SK-N-SH treated with all-trans-retinoic acid at 6 μM for 48 hours (cell line): ENCODE measurements around the gene TNFRSF1A.
A peak's percentile ranks its signal among the peaks of the same experiment; 100 is the strongest.
"Not testable (repeated sequence)": the region's sequence is repeated elsewhere in the genome, so short reads cannot be mapped to it uniquely, and the experiment has no call there.

ENCODE experiments used
- ATAC-seq: fragments of 200-7000 bp; cut with Tn5 transposase; 3 replicates; pipeline ENCODE4 v1.9.1; 2020; ENCODE audit warnings: mild to moderate bottlenecking, moderate library complexity
- ARNTL ChIP-seq: fragments of 450-650 bp; formaldehyde crosslinking; IDR thresholded peaks from 2 replicates; pipeline ENCODE4 v1.5.0; 2020; ENCODE audit warnings: low read depth, mild to moderate bottlenecking, moderate library complexity, borderline replicate concordance
- CSDC2 ChIP-seq: fragments of 250-450 bp; sonication (Bioruptor Pico); IDR thresholded peaks from 2 replicates; pipeline ENCODE4 v1.5.0; 2020; ENCODE audit warnings: mild to moderate bottlenecking, moderate library complexity
- ESRRG ChIP-seq: fragments of 250-450 bp; sonication (Bioruptor Pico); IDR thresholded peaks from 2 replicates; pipeline ENCODE4 v1.6.1; 2021; ENCODE audit warnings: mild to moderate bottlenecking
- GLIS3 ChIP-seq: fragments of 250-450 bp; sonication (Bioruptor Pico); IDR thresholded peaks from 2 replicates; pipeline ENCODE4 v1.5.0; 2020; ENCODE audit warnings: mild to moderate bottlenecking, moderate library complexity
- OSR1 ChIP-seq: fragments of 250-450 bp; sonication (Bioruptor Pico); IDR thresholded peaks from 2 replicates; pipeline ENCODE4 v1.8.0; 2022; ENCODE audit warnings: moderate library complexity, mild to moderate bottlenecking, inconsistent platforms
- RARB ChIP-seq: fragments of 250-450 bp; sonication (Bioruptor Pico); IDR thresholded peaks from 2 replicates; pipeline ENCODE4 v1.8.0; 2021; ENCODE audit warnings: mild to moderate bottlenecking, moderate library complexity
- SNAI2 ChIP-seq: fragments of 250-450 bp; sonication (Bioruptor Pico); IDR thresholded peaks from 2 replicates; pipeline ENCODE4 v1.5.0; 2020; ENCODE audit warnings: mild to moderate bottlenecking, moderate library complexity
- TCF4 ChIP-seq: fragments of 250-450 bp; sonication (Bioruptor Pico); IDR thresholded peaks from 2 replicates; pipeline ENCODE4 v1.8.0; 2021; ENCODE audit warnings: mild to moderate bottlenecking, moderate library complexity, borderline replicate concordance
- TOX ChIP-seq: fragments of 250-450 bp; sonication (Bioruptor Pico); IDR thresholded peaks from 2 replicates; pipeline ENCODE4 v1.8.0; 2021; ENCODE audit warnings: mild to moderate bottlenecking, moderate library complexity, borderline replicate concordance
- ZC3H10 ChIP-seq: fragments of 250-450 bp; sonication (Bioruptor Pico); IDR thresholded peaks from 2 replicates; pipeline ENCODE4 v1.5.1; 2021; ENCODE audit warnings: mild to moderate bottlenecking, moderate library complexity
- ZFP3 ChIP-seq: fragments of 250-450 bp; sonication (Bioruptor Pico); IDR thresholded peaks from 2 replicates; pipeline ENCODE4 v1.5.0; 2020; ENCODE audit warnings: mild to moderate bottlenecking, moderate library complexity
- ZNF565 ChIP-seq: fragments of 450-650 bp; formaldehyde crosslinking; conservative IDR thresholded peaks from 2 replicates; pipeline ENCODE4 v1.5.0; 2020; ENCODE audit warnings: low read depth, mild to moderate bottlenecking, moderate library complexity
- ZNF70 ChIP-seq: fragments of 450-650 bp; formaldehyde crosslinking; IDR thresholded peaks from 2 replicates; pipeline ENCODE4 v1.5.0; 2020; ENCODE audit warnings: mild to moderate bottlenecking, moderate library complexity
- ZNF8 ChIP-seq: fragments of 450-650 bp; formaldehyde crosslinking; IDR thresholded peaks from 2 replicates; pipeline ENCODE4 v1.5.0; 2020; ENCODE audit warnings: mild to moderate bottlenecking, moderate library complexity
- TF ChIP-seq, protein P1 (sequence below): fragments of 250-450 bp; sonication (Bioruptor Pico); IDR thresholded peaks from 2 replicates; pipeline ENCODE4 v1.5.0; 2020; ENCODE audit warnings: mild to moderate bottlenecking, moderate library complexity
- TF ChIP-seq, protein P2 (sequence below): fragments of 250-450 bp; sonication (Bioruptor Pico); IDR thresholded peaks from 2 replicates; pipeline ENCODE4 v1.8.0; 2021; ENCODE audit warnings: low read depth, mild to moderate bottlenecking, moderate library complexity, borderline replicate concordance
- TF ChIP-seq, protein P3 (sequence below): fragments of 250-450 bp; sonication (Bioruptor Pico); IDR thresholded peaks from 2 replicates; pipeline ENCODE4 v1.5.1; 2020; ENCODE audit warnings: low read depth, mild to moderate bottlenecking, moderate library complexity
- TF ChIP-seq, protein P4 (sequence below): fragments of 250-450 bp; sonication (Bioruptor Pico); IDR thresholded peaks from 2 replicates; pipeline ENCODE4 v1.8.0; 2020; ENCODE audit warnings: mild to moderate bottlenecking, moderate library complexity, borderline replicate concordance

The TNFRSF1A gene

DNA sequence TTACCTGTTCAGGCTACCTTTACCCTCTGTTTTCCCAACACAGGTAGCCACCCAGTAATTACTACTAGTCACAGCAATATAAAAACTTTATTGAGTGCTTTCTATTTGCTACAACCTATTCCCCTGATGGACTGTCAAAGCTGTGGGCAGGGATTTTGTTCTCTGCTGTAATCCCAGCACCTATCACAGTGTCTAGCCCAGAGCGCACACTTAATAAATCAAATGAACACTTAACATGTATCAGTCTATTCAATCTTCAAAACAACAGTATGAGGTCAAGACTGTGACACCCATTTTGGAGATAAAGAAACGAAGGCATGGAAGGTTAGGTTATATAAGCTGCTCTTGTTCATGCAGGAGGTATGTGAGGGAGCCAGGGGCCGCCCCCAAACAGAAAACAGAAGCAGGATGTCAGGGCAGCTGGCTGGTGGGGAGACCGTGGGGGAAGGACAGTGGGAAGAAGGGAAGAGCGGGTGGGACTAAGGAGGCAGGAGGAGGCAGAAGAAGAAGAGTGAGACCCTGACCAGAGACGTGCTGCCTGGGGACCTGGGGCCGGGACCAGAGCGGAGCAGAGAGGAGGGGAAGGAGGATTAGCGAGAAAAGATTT is 1.7 kb downstream of the TNFRSF1A start:
- TF ChIP-seq OSR1 (CRISPR knock-in tag) (no peak), RARB (no peak), CSDC2 (CRISPR knock-in tag) (no peak), TCF4 (CRISPR knock-in tag) (no peak), GLIS3 (CRISPR knock-in tag) (no peak), ARNTL (CRISPR knock-in tag) (no peak), SNAI2 (CRISPR knock-in tag) (no peak), ZNF8 (CRISPR knock-in tag) (no peak), ZC3H10 (no peak), ZNF565 (CRISPR knock-in tag) (no peak), TOX (CRISPR knock-in tag) (no peak)
- TF ChIP-seq, protein P1, sequence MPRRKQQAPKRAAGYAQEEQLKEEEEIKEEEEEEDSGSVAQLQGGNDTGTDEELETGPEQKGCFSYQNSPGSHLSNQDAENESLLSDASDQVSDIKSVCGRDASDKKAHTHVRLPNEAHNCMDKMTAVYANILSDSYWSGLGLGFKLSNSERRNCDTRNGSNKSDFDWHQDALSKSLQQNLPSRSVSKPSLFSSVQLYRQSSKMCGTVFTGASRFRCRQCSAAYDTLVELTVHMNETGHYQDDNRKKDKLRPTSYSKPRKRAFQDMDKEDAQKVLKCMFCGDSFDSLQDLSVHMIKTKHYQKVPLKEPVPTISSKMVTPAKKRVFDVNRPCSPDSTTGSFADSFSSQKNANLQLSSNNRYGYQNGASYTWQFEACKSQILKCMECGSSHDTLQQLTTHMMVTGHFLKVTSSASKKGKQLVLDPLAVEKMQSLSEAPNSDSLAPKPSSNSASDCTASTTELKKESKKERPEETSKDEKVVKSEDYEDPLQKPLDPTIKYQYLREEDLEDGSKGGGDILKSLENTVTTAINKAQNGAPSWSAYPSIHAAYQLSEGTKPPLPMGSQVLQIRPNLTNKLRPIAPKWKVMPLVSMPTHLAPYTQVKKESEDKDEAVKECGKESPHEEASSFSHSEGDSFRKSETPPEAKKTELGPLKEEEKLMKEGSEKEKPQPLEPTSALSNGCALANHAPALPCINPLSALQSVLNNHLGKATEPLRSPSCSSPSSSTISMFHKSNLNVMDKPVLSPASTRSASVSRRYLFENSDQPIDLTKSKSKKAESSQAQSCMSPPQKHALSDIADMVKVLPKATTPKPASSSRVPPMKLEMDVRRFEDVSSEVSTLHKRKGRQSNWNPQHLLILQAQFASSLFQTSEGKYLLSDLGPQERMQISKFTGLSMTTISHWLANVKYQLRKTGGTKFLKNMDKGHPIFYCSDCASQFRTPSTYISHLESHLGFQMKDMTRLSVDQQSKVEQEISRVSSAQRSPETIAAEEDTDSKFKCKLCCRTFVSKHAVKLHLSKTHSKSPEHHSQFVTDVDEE (CRISPR knock-in tag), result no peak
- TF ChIP-seq, protein P2, sequence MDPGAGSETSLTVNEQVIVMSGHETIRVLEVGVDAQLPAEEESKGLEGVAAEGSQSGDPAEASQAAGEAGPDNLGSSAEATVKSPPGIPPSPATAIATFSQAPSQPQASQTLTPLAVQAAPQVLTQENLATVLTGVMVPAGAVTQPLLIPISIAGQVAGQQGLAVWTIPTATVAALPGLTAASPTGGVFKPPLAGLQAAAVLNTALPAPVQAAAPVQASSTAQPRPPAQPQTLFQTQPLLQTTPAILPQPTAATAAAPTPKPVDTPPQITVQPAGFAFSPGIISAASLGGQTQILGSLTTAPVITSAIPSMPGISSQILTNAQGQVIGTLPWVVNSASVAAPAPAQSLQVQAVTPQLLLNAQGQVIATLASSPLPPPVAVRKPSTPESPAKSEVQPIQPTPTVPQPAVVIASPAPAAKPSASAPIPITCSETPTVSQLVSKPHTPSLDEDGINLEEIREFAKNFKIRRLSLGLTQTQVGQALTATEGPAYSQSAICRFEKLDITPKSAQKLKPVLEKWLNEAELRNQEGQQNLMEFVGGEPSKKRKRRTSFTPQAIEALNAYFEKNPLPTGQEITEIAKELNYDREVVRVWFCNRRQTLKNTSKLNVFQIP (CRISPR knock-in tag), result no peak
- TF ChIP-seq, protein P3, sequence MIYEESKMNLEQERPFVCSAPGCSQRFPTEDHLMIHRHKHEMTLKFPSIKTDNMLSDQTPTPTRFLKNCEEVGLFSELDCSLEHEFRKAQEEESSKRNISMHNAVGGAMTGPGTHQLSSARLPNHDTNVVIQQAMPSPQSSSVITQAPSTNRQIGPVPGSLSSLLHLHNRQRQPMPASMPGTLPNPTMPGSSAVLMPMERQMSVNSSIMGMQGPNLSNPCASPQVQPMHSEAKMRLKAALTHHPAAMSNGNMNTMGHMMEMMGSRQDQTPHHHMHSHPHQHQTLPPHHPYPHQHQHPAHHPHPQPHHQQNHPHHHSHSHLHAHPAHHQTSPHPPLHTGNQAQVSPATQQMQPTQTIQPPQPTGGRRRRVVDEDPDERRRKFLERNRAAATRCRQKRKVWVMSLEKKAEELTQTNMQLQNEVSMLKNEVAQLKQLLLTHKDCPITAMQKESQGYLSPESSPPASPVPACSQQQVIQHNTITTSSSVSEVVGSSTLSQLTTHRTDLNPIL (CRISPR knock-in tag), result no peak
- TF ChIP-seq, protein P4, sequence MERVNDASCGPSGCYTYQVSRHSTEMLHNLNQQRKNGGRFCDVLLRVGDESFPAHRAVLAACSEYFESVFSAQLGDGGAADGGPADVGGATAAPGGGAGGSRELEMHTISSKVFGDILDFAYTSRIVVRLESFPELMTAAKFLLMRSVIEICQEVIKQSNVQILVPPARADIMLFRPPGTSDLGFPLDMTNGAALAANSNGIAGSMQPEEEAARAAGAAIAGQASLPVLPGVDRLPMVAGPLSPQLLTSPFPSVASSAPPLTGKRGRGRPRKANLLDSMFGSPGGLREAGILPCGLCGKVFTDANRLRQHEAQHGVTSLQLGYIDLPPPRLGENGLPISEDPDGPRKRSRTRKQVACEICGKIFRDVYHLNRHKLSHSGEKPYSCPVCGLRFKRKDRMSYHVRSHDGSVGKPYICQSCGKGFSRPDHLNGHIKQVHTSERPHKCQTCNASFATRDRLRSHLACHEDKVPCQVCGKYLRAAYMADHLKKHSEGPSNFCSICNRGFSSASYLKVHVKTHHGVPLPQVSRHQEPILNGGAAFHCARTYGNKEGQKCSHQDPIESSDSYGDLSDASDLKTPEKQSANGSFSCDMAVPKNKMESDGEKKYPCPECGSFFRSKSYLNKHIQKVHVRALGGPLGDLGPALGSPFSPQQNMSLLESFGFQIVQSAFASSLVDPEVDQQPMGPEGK (CRISPR knock-in tag), result no peak
- TF ChIP-seq, all 23 proteins: peak for 0
- peak; percentile 5; the same call in 1 of the 3 replicates for ATAC-seq

DNA sequence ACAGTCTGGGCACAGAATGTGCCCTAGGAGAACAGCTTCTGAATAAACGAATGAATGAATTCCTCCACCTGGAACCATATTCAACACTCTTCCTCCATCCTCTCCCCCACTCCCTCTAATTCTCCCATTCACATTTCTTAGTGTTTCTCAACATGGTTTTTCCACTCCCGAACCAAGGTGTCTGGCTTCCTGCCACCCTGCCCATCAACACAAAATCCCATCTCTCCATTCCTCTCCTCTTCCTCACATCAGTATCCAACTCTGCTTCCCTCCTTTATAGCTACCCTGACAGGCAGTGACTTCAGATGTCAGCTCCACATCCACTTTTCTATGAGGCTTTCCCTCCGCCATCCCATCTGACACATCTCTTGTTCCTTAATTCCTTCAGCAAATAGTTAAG is 2.9 kb downstream of the TNFRSF1A start:
- no peak for ATAC-seq
- TF ChIP-seq, protein P2 (CRISPR knock-in tag), result no peak
- TF ChIP-seq ZFP3 (CRISPR knock-in tag), result no peak
- TF ChIP-seq, protein P1 (CRISPR knock-in tag), result no peak
- TF ChIP-seq OSR1 (CRISPR knock-in tag), result no peak
- no peak for TF ChIP-seq ZNF565 (CRISPR knock-in tag)
- TF ChIP-seq RARB, result no peak
- no peak for TF ChIP-seq ZNF70 (CRISPR knock-in tag)
- no peak for TF ChIP-seq ESRRG (CRISPR knock-in tag)
- no peak for TF ChIP-seq ZNF8 (CRISPR knock-in tag)
- no peak for TF ChIP-seq ZC3H10
- no peak for TF ChIP-seq CSDC2 (CRISPR knock-in tag)

DNA sequence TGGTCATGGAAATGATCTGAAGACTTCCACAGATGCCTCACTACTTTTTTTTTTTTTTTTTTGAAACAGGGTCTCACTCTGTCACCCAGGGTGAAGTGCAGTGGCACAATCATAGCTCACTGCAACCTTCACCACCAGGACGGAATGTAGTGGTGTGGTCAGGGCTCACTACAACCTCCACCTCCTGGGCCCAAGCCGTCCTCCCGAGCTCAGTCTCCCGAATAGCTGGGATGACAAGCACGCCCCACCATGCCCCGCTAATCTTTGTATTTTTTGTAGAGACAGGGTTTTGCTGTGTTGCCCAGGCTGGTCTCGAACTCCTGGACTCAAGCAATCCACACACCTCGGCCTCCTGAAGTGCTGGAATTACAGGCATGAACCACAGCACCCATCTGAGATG is 3.3 kb downstream of the TNFRSF1A start:
- ATAC-seq, result not testable (repeated sequence)
